WTC11 (cell line): ENCODE results near the gene PIK3R4. TPM values are rescaled to one million over a fixed set of nuclear protein-coding genes. Genes with fewer than 3 reads are reported as not detected.

Experiments
- ATAC-seq: fragments of 200-7000 bp; cut with Tn5 transposase; 2 replicates; pipeline ENCODE4 v1.10.0; 2021; ENCODE audit warnings: mild to moderate bottlenecking, moderate library complexity
- CTCF ChIA-PET: fragments of 300-600 bp; sonication (Branson Sonifier 250); formaldehyde crosslinking; loops from one replicate; lab custom pipeline; 2021; ENCODE audit warnings: antibody characterized with exemption; lab: Charles Lee
- POLR2A ChIA-PET: fragments of 350-600 bp; sonication (Branson Sonifier 250); formaldehyde crosslinking; loops from one replicate; lab custom pipeline; 2021; ENCODE audit warnings: antibody characterized with exemption; lab: Charles Lee
- DNase-seq: peaks from one replicate; pipeline ENCODE4 v3.0.0; 2021; ENCODE audit warnings: low spot score
- H3K27ac Mint-ChIP-seq: 2 replicates; pipeline ENCODE4 v1.8.0; 2021; ENCODE audit warnings: mixed read lengths
- H3K27me3 Mint-ChIP-seq: 2 replicates; pipeline ENCODE4 v1.8.0; 2021; ENCODE audit warnings: low read depth, mild to moderate bottlenecking, moderate library complexity, mixed read lengths
- H3K36me3 Mint-ChIP-seq: 2 replicates; pipeline ENCODE4 v1.8.0; 2021; ENCODE audit warnings: mixed read lengths
- H3K4me1 Mint-ChIP-seq: 2 replicates; pipeline ENCODE4 v1.8.0; 2022; ENCODE audit warnings: mixed read lengths
- H3K4me3 Mint-ChIP-seq: 2 replicates; pipeline ENCODE4 v1.8.0; 2021; ENCODE audit warnings: mild to moderate bottlenecking, moderate library complexity, mixed read lengths
- H3K9me3 Mint-ChIP-seq: 2 replicates; pipeline ENCODE4 v1.8.0; 2021; ENCODE audit warnings: mixed read lengths
- ATF1 ChIP-seq: sonication (generic); formaldehyde crosslinking; IDR thresholded peaks from 2 replicates; pipeline ENCODE4 v1.8.1; 2023; ENCODE audit warnings: mild to moderate bottlenecking, moderate library complexity, missing genetic modification reagents
- CBFB ChIP-seq: sonication (generic); formaldehyde crosslinking; IDR thresholded peaks from 2 replicates; pipeline ENCODE4 v1.8.1; 2022; ENCODE audit warnings: mild to moderate bottlenecking, low read depth, missing genetic modification reagents
- CREB1 ChIP-seq: sonication (generic); formaldehyde crosslinking; IDR thresholded peaks from 2 replicates; pipeline ENCODE4 v1.8.0; 2023; ENCODE audit warnings: mild to moderate bottlenecking, missing genetic modification reagents
- EMX1 ChIP-seq: fragments of 250-450 bp; sonication (Bioruptor Pico); IDR thresholded peaks from 2 replicates; pipeline ENCODE4 v1.8.0; 2021; ENCODE audit warnings: mild to moderate bottlenecking
- FOXP1 ChIP-seq: sonication (generic); formaldehyde crosslinking; IDR thresholded peaks from 2 replicates; pipeline ENCODE4 v1.8.0; 2022; ENCODE audit warnings: missing genetic modification reagents, mild to moderate bottlenecking, moderate library complexity, borderline replicate concordance
- IRF2 ChIP-seq: sonication (generic); formaldehyde crosslinking; IDR thresholded peaks from 2 replicates; pipeline ENCODE4 v1.8.0; 2022; ENCODE audit warnings: low read depth, missing genetic modification reagents, borderline replicate concordance
- NR1H2 ChIP-seq: sonication (generic); formaldehyde crosslinking; IDR thresholded peaks from 2 replicates; pipeline ENCODE4 v1.9.0; 2021; ENCODE audit warnings: mild to moderate bottlenecking, moderate library complexity, missing genetic modification reagents
- PRRX2 ChIP-seq: fragments of 250-450 bp; sonication (Bioruptor Pico); IDR thresholded peaks from 2 replicates; pipeline ENCODE4 v1.8.0; 2021; ENCODE audit warnings: mild to moderate bottlenecking
- SOX15 ChIP-seq: fragments of 250-450 bp; sonication (Bioruptor Pico); IDR thresholded peaks from 2 replicates; pipeline ENCODE4 v1.9.0; 2021; ENCODE audit warnings: mild to moderate bottlenecking
- SP1 ChIP-seq: sonication (generic); formaldehyde crosslinking; conservative IDR thresholded peaks from 2 replicates; pipeline ENCODE4 v1.8.1; 2022; ENCODE audit warnings: missing genetic modification reagents
- TEAD1 ChIP-seq: sonication (generic); formaldehyde crosslinking; IDR thresholded peaks from 2 replicates; pipeline ENCODE4 v1.8.0; 2022; ENCODE audit warnings: mild to moderate bottlenecking, missing genetic modification reagents
- ZBTB21 ChIP-seq: sonication (generic); formaldehyde crosslinking; IDR thresholded peaks from 2 replicates; pipeline ENCODE4 v1.8.1; 2023; ENCODE audit warnings: mild to moderate bottlenecking, missing genetic modification reagents, borderline replicate concordance
- ZNF138 ChIP-seq: sonication (generic); formaldehyde crosslinking; conservative IDR thresholded peaks from 2 replicates; pipeline ENCODE4 v1.8.1; 2022; ENCODE audit warnings: mild to moderate bottlenecking, moderate library complexity, missing genetic modification reagents
- total RNA-seq: library from RNA; stranded (reverse); gene quantifications from 3 replicates; pipeline ENCODE4 v1.2.3, GENCODE V29; 2021
- TF ChIP-seq, protein P1 (sequence below): fragments of 250-450 bp; sonication (Bioruptor Pico); IDR thresholded peaks from 2 replicates; pipeline ENCODE4 v1.9.0; 2021; ENCODE audit warnings: moderate library complexity, mild to moderate bottlenecking, inconsistent platforms, borderline replicate concordance
- TF ChIP-seq, protein P2 (sequence below): fragments of 200-600 bp; IDR thresholded peaks from 2 replicates; pipeline ENCODE4 v1.8.0; 2022; ENCODE audit warnings: antibody characterized with exemption
- TF ChIP-seq, protein P3 (sequence below): sonication (generic); formaldehyde crosslinking; IDR thresholded peaks from 2 replicates; pipeline ENCODE4 v1.8.0; 2022; ENCODE audit warnings: mild to moderate bottlenecking, missing genetic modification reagents
- TF ChIP-seq, protein P4 (sequence below): sonication (generic); formaldehyde crosslinking; IDR thresholded peaks from 2 replicates; pipeline ENCODE4 v1.8.1; 2023; ENCODE audit warnings: mild to moderate bottlenecking, missing genetic modification reagents, moderate library complexity
- TF ChIP-seq, protein P5 (sequence below): sonication (generic); formaldehyde crosslinking; IDR thresholded peaks from 2 replicates; pipeline ENCODE4 v1.8.1; 2023; ENCODE audit warnings: mild to moderate bottlenecking, missing genetic modification reagents, moderate library complexity
- TF ChIP-seq, protein P6 (sequence below): fragments of 250-450 bp; sonication (Bioruptor Pico); IDR thresholded peaks from 2 replicates; pipeline ENCODE4 v1.9.0; 2021; ENCODE audit warnings: mild to moderate bottlenecking
- TF ChIP-seq, protein P7 (sequence below): sonication (generic); formaldehyde crosslinking; IDR thresholded peaks from 2 replicates; pipeline ENCODE4 v1.8.0; 2022; ENCODE audit warnings: mild to moderate bottlenecking, missing genetic modification reagents
- TF ChIP-seq, protein P8 (sequence below): sonication (generic); formaldehyde crosslinking; conservative IDR thresholded peaks from 2 replicates; pipeline ENCODE4 v1.8.1; 2023; ENCODE audit warnings: mild to moderate bottlenecking, low read depth, missing genetic modification reagents, moderate library complexity

Gene PIK3R4
- total RNA-seq, 1 experiment from 2014 or later, result 41.5 TPM

DNA sequence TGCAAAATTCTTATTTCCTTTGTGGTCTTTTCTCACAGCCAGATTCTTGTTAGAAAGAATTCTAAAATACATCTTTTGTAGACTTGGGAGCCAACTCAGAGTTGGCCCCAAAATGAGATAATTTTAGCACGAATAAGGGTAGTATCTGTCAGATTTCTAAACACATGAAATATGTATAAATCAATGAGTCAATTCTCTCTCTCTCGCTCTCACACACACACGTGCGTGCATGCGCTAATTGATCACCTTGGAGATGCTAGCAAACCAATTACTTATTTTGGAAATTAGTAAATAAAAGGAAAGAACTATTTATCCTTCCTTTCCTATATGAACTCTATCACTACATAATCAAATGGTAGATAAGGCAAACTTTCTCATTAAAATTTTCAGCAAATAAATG lies 32.9 kb upstream of the PIK3R4 start:
- CTCF ChIA-PET, result no interaction called here

DNA sequence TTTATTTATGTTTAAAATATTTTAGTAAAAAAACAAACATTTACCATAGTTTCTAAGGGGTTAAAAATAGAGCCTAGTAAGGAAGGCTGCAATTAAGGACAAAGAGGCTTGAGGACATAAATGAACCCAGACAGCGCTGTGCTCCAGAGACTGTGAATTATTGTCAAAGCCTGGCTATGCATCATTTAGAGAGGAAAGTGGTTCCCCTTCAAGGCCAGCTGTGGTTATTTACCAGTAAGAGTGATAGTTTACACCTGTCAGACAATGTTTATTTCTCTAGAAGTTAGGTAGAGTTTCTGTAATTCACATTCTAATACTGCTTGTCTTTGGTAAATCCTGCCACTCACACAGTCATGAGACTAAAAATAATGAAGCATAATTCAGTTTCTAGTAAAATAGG lies 32.4 kb upstream of the PIK3R4 start:
- Mint-ChIP-seq H3K36me3 (no peaks in the 10 kb centered on the region), H3K27me3 (no peaks in the 10 kb centered on the region), H3K27ac (no peak overlapping the region), H3K9me3 (no peaks in the 10 kb centered on the region), H3K4me3 (no peak overlapping the region), H3K4me1 (no peaks in the 10 kb centered on the region)
- TF ChIP-seq, protein P1, sequence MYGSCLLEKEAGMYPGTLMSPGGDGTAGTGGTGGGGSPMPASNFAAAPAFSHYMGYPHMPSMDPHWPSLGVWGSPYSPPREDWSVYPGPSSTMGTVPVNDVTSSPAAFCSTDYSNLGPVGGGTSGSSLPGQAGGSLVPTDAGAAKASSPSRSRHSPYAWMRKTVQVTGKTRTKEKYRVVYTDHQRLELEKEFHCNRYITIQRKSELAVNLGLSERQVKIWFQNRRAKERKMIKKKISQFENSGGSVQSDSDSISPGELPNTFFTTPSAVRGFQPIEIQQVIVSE (CRISPR knock-in tag), result no peak
- TF ChIP-seq CREB1, result no peak
- TF ChIP-seq SP1 (CRISPR knock-in tag), result no peak
- TF ChIP-seq SOX15 (CRISPR knock-in tag), result no peak
- TF ChIP-seq, protein P2, sequence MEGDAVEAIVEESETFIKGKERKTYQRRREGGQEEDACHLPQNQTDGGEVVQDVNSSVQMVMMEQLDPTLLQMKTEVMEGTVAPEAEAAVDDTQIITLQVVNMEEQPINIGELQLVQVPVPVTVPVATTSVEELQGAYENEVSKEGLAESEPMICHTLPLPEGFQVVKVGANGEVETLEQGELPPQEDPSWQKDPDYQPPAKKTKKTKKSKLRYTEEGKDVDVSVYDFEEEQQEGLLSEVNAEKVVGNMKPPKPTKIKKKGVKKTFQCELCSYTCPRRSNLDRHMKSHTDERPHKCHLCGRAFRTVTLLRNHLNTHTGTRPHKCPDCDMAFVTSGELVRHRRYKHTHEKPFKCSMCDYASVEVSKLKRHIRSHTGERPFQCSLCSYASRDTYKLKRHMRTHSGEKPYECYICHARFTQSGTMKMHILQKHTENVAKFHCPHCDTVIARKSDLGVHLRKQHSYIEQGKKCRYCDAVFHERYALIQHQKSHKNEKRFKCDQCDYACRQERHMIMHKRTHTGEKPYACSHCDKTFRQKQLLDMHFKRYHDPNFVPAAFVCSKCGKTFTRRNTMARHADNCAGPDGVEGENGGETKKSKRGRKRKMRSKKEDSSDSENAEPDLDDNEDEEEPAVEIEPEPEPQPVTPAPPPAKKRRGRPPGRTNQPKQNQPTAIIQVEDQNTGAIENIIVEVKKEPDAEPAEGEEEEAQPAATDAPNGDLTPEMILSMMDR, result no peak
- no peak for TF ChIP-seq ZBTB21 (CRISPR knock-in tag)
- TF ChIP-seq, protein P3, sequence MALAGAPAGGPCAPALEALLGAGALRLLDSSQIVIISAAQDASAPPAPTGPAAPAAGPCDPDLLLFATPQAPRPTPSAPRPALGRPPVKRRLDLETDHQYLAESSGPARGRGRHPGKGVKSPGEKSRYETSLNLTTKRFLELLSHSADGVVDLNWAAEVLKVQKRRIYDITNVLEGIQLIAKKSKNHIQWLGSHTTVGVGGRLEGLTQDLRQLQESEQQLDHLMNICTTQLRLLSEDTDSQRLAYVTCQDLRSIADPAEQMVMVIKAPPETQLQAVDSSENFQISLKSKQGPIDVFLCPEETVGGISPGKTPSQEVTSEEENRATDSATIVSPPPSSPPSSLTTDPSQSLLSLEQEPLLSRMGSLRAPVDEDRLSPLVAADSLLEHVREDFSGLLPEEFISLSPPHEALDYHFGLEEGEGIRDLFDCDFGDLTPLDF, result no peak
- TF ChIP-seq, protein P4, sequence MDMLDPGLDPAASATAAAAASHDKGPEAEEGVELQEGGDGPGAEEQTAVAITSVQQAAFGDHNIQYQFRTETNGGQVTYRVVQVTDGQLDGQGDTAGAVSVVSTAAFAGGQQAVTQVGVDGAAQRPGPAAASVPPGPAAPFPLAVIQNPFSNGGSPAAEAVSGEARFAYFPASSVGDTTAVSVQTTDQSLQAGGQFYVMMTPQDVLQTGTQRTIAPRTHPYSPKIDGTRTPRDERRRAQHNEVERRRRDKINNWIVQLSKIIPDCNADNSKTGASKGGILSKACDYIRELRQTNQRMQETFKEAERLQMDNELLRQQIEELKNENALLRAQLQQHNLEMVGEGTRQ (CRISPR knock-in tag), result no peak
- TF ChIP-seq, protein P5, sequence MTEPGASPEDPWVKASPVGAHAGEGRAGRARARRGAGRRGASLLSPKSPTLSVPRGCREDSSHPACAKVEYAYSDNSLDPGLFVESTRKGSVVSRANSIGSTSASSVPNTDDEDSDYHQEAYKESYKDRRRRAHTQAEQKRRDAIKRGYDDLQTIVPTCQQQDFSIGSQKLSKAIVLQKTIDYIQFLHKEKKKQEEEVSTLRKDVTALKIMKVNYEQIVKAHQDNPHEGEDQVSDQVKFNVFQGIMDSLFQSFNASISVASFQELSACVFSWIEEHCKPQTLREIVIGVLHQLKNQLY (CRISPR knock-in tag), result no peak
- no peak for TF ChIP-seq IRF2 (CRISPR knock-in tag)
- no peak for TF ChIP-seq ZNF138 (CRISPR knock-in tag)
- TF ChIP-seq, protein P6, sequence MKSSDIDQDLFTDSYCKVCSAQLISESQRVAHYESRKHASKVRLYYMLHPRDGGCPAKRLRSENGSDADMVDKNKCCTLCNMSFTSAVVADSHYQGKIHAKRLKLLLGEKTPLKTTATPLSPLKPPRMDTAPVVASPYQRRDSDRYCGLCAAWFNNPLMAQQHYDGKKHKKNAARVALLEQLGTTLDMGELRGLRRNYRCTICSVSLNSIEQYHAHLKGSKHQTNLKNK, result no peak
- TF ChIP-seq NR1H2 (CRISPR knock-in tag), result no peak
- TF ChIP-seq ATF1 (CRISPR knock-in tag), result no peak
- no peak for TF ChIP-seq CBFB (CRISPR knock-in tag)
- TF ChIP-seq EMX1, result no peak
- TF ChIP-seq FOXP1 (CRISPR knock-in tag), result no peak
- no peak for TF ChIP-seq PRRX2 (CRISPR knock-in tag)
- TF ChIP-seq, protein P7, sequence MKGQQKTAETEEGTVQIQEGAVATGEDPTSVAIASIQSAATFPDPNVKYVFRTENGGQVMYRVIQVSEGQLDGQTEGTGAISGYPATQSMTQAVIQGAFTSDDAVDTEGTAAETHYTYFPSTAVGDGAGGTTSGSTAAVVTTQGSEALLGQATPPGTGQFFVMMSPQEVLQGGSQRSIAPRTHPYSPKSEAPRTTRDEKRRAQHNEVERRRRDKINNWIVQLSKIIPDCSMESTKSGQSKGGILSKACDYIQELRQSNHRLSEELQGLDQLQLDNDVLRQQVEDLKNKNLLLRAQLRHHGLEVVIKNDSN (CRISPR knock-in tag), result no peak
- TF ChIP-seq, protein P8, sequence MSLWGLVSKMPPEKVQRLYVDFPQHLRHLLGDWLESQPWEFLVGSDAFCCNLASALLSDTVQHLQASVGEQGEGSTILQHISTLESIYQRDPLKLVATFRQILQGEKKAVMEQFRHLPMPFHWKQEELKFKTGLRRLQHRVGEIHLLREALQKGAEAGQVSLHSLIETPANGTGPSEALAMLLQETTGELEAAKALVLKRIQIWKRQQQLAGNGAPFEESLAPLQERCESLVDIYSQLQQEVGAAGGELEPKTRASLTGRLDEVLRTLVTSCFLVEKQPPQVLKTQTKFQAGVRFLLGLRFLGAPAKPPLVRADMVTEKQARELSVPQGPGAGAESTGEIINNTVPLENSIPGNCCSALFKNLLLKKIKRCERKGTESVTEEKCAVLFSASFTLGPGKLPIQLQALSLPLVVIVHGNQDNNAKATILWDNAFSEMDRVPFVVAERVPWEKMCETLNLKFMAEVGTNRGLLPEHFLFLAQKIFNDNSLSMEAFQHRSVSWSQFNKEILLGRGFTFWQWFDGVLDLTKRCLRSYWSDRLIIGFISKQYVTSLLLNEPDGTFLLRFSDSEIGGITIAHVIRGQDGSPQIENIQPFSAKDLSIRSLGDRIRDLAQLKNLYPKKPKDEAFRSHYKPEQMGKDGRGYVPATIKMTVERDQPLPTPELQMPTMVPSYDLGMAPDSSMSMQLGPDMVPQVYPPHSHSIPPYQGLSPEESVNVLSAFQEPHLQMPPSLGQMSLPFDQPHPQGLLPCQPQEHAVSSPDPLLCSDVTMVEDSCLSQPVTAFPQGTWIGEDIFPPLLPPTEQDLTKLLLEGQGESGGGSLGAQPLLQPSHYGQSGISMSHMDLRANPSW, result no peak
- ATAC-seq (no peak), DNase-seq (no peak)
- ChIA-PET POLR2A (no interaction called here), CTCF (no interaction called here)

More for the DNA sequence above, 32.9 kb upstream of the PIK3R4 start:
- Mint-ChIP-seq H3K4me1 (no peaks in the 10 kb centered on the region), H3K9me3 (no peaks in the 10 kb centered on the region), H3K36me3 (no peaks in the 10 kb centered on the region), H3K27me3 (no peaks in the 10 kb centered on the region), H3K4me3 (no peak overlapping the region), H3K27ac (no peak overlapping the region)
- POLR2A ChIA-PET, result no interaction called here
- no peak for TF ChIP-seq TEAD1 (CRISPR knock-in tag)
- DNase-seq (no peak), ATAC-seq (no peak)
